A549 (cell line): ENCODE measurements around the gene SMC6. TPM values are rescaled to one million over a fixed set of nuclear protein-coding genes. Genes with fewer than 3 reads are reported as not detected.
A peak's percentile ranks its signal among the peaks of the same experiment; 100 is the strongest.

Source experiments
- ATAC-seq, 2 experiments: fragments of 200-7000 bp in 1 of 2; fragments of >200 bp in 1 of 2; cut with Nextera tagmentation in 1 of 2; cut with Tn5 transposase in 1 of 2; 3 replicates each; pipeline versions ENCODE4 v1.8.0 to v1.9.1; 2018 to 2020; ENCODE audit warnings: mild to moderate bottlenecking in 1 of 2, moderate library complexity in 1 of 2
- CTCF ChIA-PET: fragments of 300-600 bp; sonication (Branson Sonifier 250); formaldehyde crosslinking; extraction: SDS; loops from one replicate; lab custom pipeline; 2021; ENCODE audit warnings: antibody characterized with exemption, inconsistent platforms; lab: Yijun Ruan, JAX
- POLR2A ChIA-PET: fragments of 350-600 bp; formaldehyde crosslinking; extraction: SDS; loops from one replicate; lab custom pipeline; 2021; ENCODE audit warnings: antibody characterized with exemption, inconsistent platforms; lab: Yijun Ruan, JAX
- DNase-seq, 2 experiments: peaks; one replicate each; pipeline versions ENCODE4 v3.0.0 to v3.0.0-alpha.2; 2011 to 2016; ENCODE audit warnings: low read depth in 1 of 2, low spot score in 1 of 2
- FAIRE-seq: peaks from 2 replicates; lab custom pipeline; 2011; peaks lifted over from hg19 to GRCh38; lab: Jason Lieb, UNC
- H3K27ac ChIP-seq, 2 experiments: fragments of >200 bp; sonication (Bioruptor Twin); formaldehyde crosslinking; 3 replicates each; pipeline ENCODE4 v1.5.1; 2016 to 2017
- H3K4me1 ChIP-seq: fragments of >200 bp; sonication (Bioruptor Twin); formaldehyde crosslinking; 3 replicates; pipeline ENCODE4 v1.6.1; 2016
- H3K4me2 ChIP-seq: fragments of >200 bp; sonication (Bioruptor Twin); formaldehyde crosslinking; 3 replicates; pipeline ENCODE4 v1.6.1; 2016
- H3K4me3 ChIP-seq: fragments of >200 bp; sonication (Bioruptor Twin); formaldehyde crosslinking; 3 replicates; pipeline ENCODE4 v1.5.1; 2016
- H3K9me3 ChIP-seq: fragments of >200 bp; sonication (Bioruptor Twin); formaldehyde crosslinking; 3 replicates; pipeline ENCODE4 v1.6.1; 2016
- BCL3 ChIP-seq: fragments of >200 bp; sonication (Bioruptor Twin); formaldehyde crosslinking; IDR thresholded peaks from 3 replicates; pipeline ENCODE4 v1.6.1; 2016
- E2F6 ChIP-seq: IDR thresholded peaks from 2 replicates; pipeline ENCODE4 v1.6.1; 2012; ENCODE audit warnings: low read depth, borderline replicate concordance
- EP300 ChIP-seq, 2 experiments: fragments of >200 bp; sonication (Bioruptor Twin); formaldehyde crosslinking; IDR thresholded peaks; 2 replicates in 1 of 2; 3 replicates in 1 of 2; pipeline ENCODE4 v1.6.1; 2016 to 2017
- FOSL2 ChIP-seq, 2 experiments: fragments of 450-650 bp in 1 of 2; fragments of >200 bp in 1 of 2; sonication (Bioruptor Twin) in 1 of 2; formaldehyde crosslinking; IDR thresholded peaks; 2 replicates each; pipeline versions ENCODE4 v1.5.0 to v1.6.1; 2016 to 2020; ENCODE audit warnings: mild to moderate bottlenecking in 1 of 2, moderate library complexity in 1 of 2
- FOXS1 ChIP-seq: fragments of 250-450 bp; sonication (Bioruptor Pico); IDR thresholded peaks from 2 replicates; pipeline ENCODE4 v1.5.0; 2020; ENCODE audit warnings: mild to moderate bottlenecking, moderate library complexity
- HOXB13 ChIP-seq: fragments of 250-450 bp; sonication (Bioruptor Pico); IDR thresholded peaks from 2 replicates; pipeline ENCODE4 v1.5.0; 2020; ENCODE audit warnings: low read depth, mild to moderate bottlenecking, moderate library complexity
- JUN ChIP-seq, 2 experiments: fragments of >200 bp; sonication (Bioruptor Twin); formaldehyde crosslinking; IDR thresholded peaks; 2 replicates in 1 of 2; 3 replicates in 1 of 2; pipeline ENCODE4 v1.6.1; 2016 to 2017
- MAFK ChIP-seq: fragments of 450-650 bp; IDR thresholded peaks from 2 replicates; pipeline ENCODE4 v1.6.1; 2014; ENCODE audit not compliant: partially characterized antibody
- MAX ChIP-seq: IDR thresholded peaks from 2 replicates; pipeline ENCODE4 v1.6.1; 2012
- MYC ChIP-seq: IDR thresholded peaks from 2 replicates; pipeline ENCODE4 v1.6.1; 2012; ENCODE audit warnings: mild to moderate bottlenecking, inconsistent platforms, low read length, improper control_type of control experiment, borderline replicate concordance
- PBX3 ChIP-seq: IDR thresholded peaks from 2 replicates; pipeline ENCODE4 v1.6.1; 2012
- PHF8 ChIP-seq: fragments of 200-600 bp; sonication (generic); IDR thresholded peaks from 2 replicates; pipeline ENCODE4 v1.6.1; 2016; ENCODE audit warnings: low read depth, mild to moderate bottlenecking, antibody characterized with exemption, moderate library complexity, borderline replicate concordance
- POLR2A ChIP-seq: IDR thresholded peaks from 2 replicates; pipeline ENCODE4 v1.6.1; 2012; ENCODE audit warnings: mild to moderate bottlenecking, low read length
- RARB ChIP-seq: fragments of 250-450 bp; sonication (Bioruptor Pico); IDR thresholded peaks from 2 replicates; pipeline ENCODE4 v1.8.0; 2021; ENCODE audit warnings: mild to moderate bottlenecking, moderate library complexity
- RCOR1 ChIP-seq: fragments of 150-350 bp; IDR thresholded peaks from 2 replicates; pipeline ENCODE4 v1.6.1; 2014; ENCODE audit warnings: antibody characterized with exemption, low read length, low read depth
- TFCP2L1 ChIP-seq: fragments of 250-450 bp; sonication (Bioruptor Pico); IDR thresholded peaks from 2 replicates; pipeline ENCODE4 v1.5.0; 2021; ENCODE audit warnings: mild to moderate bottlenecking
- TP53 ChIP-seq: fragments of 250-450 bp; sonication (Bioruptor Pico); IDR thresholded peaks from 2 replicates; pipeline ENCODE4 v1.5.0; 2021; ENCODE audit warnings: mild to moderate bottlenecking, moderate library complexity
- ZFP36 ChIP-seq: fragments of 450-650 bp; IDR thresholded peaks from 2 replicates; pipeline ENCODE4 v1.6.1; 2014; ENCODE audit warnings: borderline replicate concordance; ENCODE audit not compliant: partially characterized antibody
- ZSCAN20 ChIP-seq: fragments of 250-450 bp; sonication (Bioruptor Pico); IDR thresholded peaks from 2 replicates; pipeline ENCODE4 v1.8.0; 2022; ENCODE audit warnings: mild to moderate bottlenecking, moderate library complexity
- WGBS: methylation state at CpG from one replicate; pipeline ENCODE4 v1.1.6; 2017; ENCODE audit errors: missing lambda C conversion rate; 5-methylcytosine and 5-hydroxymethylcytosine counted together
- polyA plus RNA-seq, 4 experiments: library from polyadenylated mRNA; depleted of rRNA in 3 of 4; stranded (reverse); fragments of >200 nt; fragmentation: RNase III in 1 of 4; extraction: RNeasy Plus Mini Kit Qiagen cat#74134 plus additional on column Dnase treatment in 1 of 4; gene quantifications; 2 replicates in 3 of 4; 3 replicates in 1 of 4; pipeline ENCODE4 v1.2.3, GENCODE V29; 2011 to 2017

The SMC6 gene
- polyA plus RNA-seq, 2 of the 4 experiments (the other 2 are of a cell fraction): 29.9 to 51.6 TPM

GRCh38 chr2:17756668-17757067 lies 3.1 kb upstream of the SMC6 start (continued):
- TF ChIP-seq FOSL2 (IDR thresholded peaks at IDR 0.05): no peak
- TF ChIP-seq FOSL2 (CRISPR knock-in tag; IDR thresholded peaks at IDR 0.05): no peak
- TF ChIP-seq MAFK: no peak
- no peak for TF ChIP-seq HOXB13

- TF ChIP-seq ZSCAN20 (CRISPR knock-in tag) (no peak), MAFK (peak; percentile 80)
- peak overlapping the region; percentile 83 for H3K4me3 ChIP-seq
- H3K9me3 ChIP-seq: no peaks in the 10 kb centered on the region
- H3K4me2 ChIP-seq: peak overlapping the region; percentile 77
- CTCF ChIA-PET: interaction anchor here (2.0 kb wide), 1 partner anchor 35 kb away, joined by 7 read pairs; no protein-coding TSS in a partner anchor
- FAIRE-seq: no peak
- POLR2A ChIA-PET: no interaction called here
- ATAC-seq: no peak
- peaks cover 70% of the 10 kb centered on the region for H3K4me1 ChIP-seq
- WGBS: 2% methylated on average over 8 of the region's 8 CpGs
- peak in 1 of 2 experiments; percentile 49 for DNase-seq
- H3K27ac ChIP-seq: peak overlapping the region; percentile 95 to 98
Measured at GRCh38 chr2:17754773-17755425, 1.3 kb upstream of the SMC6 start.

GRCh38 chr2:17752892-17753802 lies 463 bp downstream of the SMC6 start:
- WGBS: 2% methylated on average over 54 of the region's 70 CpGs
- FAIRE-seq: no peak
- CTCF ChIA-PET: interaction anchor here (1.0 kb wide), 1 partner anchor 81 kb away, joined by 3 read pairs; no protein-coding TSS in a partner anchor

More at GRCh38 chr2:17752892-17753802, 463 bp downstream of the SMC6 start:
- Histone ChIP-seq H3K9me3 (no peaks in the 10 kb centered on the region), H3K4me2 (peak overlapping the region; percentile 93), H3K4me3 (peak overlapping the region; percentile 83), H3K27ac (peak overlapping the region; percentile 95 to 98), H3K4me1 (peaks cover 74% of the 10 kb centered on the region)
- peak; percentile 53 to 83 for DNase-seq
- TF ChIP-seq RARB (CRISPR knock-in tag): peak; percentile 23; the same call in 1 of the 2 replicates
- TF ChIP-seq MYC: 0 out of 2 replicates have a peak, but pooled peaks have one; percentile 14
- no peak for TF ChIP-seq FOXS1 (CRISPR knock-in tag)
- TF ChIP-seq PHF8: peak; percentile 76
- TF ChIP-seq POLR2A: peak; percentile 41
- no peak for TF ChIP-seq ZFP36
- 0 out of 2 replicates have a peak, but pooled peaks have one; percentile 53 for TF ChIP-seq PBX3
- peak; percentile 42 for TF ChIP-seq E2F6
- no peak for TF ChIP-seq FOSL2 (IDR thresholded peaks at IDR 0.05)
- no peak for TF ChIP-seq FOSL2 (CRISPR knock-in tag; IDR thresholded peaks at IDR 0.05)
- TF ChIP-seq TFCP2L1 (CRISPR knock-in tag): peak; percentile 80
- TF ChIP-seq MAX: peak; percentile 74
- no peak for TF ChIP-seq RCOR1
- TF ChIP-seq JUN (IDR thresholded peaks at IDR 0.05): peak in 1 of 2 experiments; percentile 85; a peak in 3 of 5 replicates
- TF ChIP-seq TP53 (CRISPR knock-in tag): peak; percentile 9; the same call in 1 of the 2 replicates
- no peak for TF ChIP-seq EP300 (IDR thresholded peaks at IDR 0.05)
- peak; percentile 76 for TF ChIP-seq BCL3
- ATAC-seq: peak; percentile 75 to 80
- POLR2A ChIA-PET: interaction anchor here (0.5 to 1.3 kb wide), 5 partner anchors 12 to 53 kb away, joined by 3 to 6 read pairs (median 4); no protein-coding TSS in a partner anchor
